Measurements from ENCODE around the gene DBNDD2.
A peak's percentile ranks its signal among the peaks of the same experiment; 100 is the strongest.

Gene DBNDD2

GRCh38 chr20:45407783-45408645 lies at the start of gene DBNDD2:
Gene DBNDD2 (plus strand): TSS chr20:45408289. CDS start chr20:45408468, 179 bp downstream.
- peak in 1 of 4 experiments; percentile 4 for DNase-seq

GRCh38 chr20:45359069-45359405 lies 49.1 kb upstream of the DBNDD2 start:
- no peak for DNase-seq

GRCh38 chr20:45359406-45360148 lies 48.5 kb upstream of the DBNDD2 start:
- DNase-seq: no peak

GRCh38 chr20:45361793-45362192 lies 46.3 kb upstream of the DBNDD2 start:
- DNase-seq: no peak

GRCh38 chr20:45362804-45363610 lies 45.1 kb upstream of the DBNDD2 start, which contains the start of gene SYS1:
Gene SYS1 (plus strand): TSS chr20:45363156. CDS start chr20:45363532, 376 bp downstream.
- peak; percentile 93 to 98 (median 96) for DNase-seq

GRCh38 chr20:45363611-45364492 lies 44.2 kb upstream of the DBNDD2 start:
- DNase-seq: no peak

GRCh38 chr20:45365444-45365970 lies 42.6 kb upstream of the DBNDD2 start:
- no peak for DNase-seq

- DNase-seq: no peak
Observed at GRCh38 chr20:45366192-45366591, 41.9 kb upstream of the DBNDD2 start.

GRCh38 chr20:45366631-45367030 lies 41.5 kb upstream of the DBNDD2 start:
- no peak for DNase-seq

- no peak for DNase-seq
Observed at GRCh38 chr20:45367126-45367525, 41.0 kb upstream of the DBNDD2 start.

GRCh38 chr20:45368221-45368980 lies 39.7 kb upstream of the DBNDD2 start:
- no peak for DNase-seq

- DNase-seq: no peak
Observed at GRCh38 chr20:45370571-45371160, 37.4 kb upstream of the DBNDD2 start.

- no peak for DNase-seq
Observed at GRCh38 chr20:45372241-45372640, 35.8 kb upstream of the DBNDD2 start.

- no peak for DNase-seq
Observed at GRCh38 chr20:45372646-45373352, 35.3 kb upstream of the DBNDD2 start.

GRCh38 chr20:45373353-45374100 lies 34.6 kb upstream of the DBNDD2 start:
- peak; percentile 68 to 89 (median 80) for DNase-seq

- DNase-seq: no peak
Observed at GRCh38 chr20:45374101-45374467, 34.0 kb upstream of the DBNDD2 start.

GRCh38 chr20:45374966-45375365 lies 33.1 kb upstream of the DBNDD2 start:
- no peak for DNase-seq

- no peak for DNase-seq
Observed at GRCh38 chr20:45377269-45377668, 30.8 kb upstream of the DBNDD2 start.

GRCh38 chr20:45378191-45378590 lies 29.9 kb upstream of the DBNDD2 start, which contains the start of gene TP53TG5:
Gene TP53TG5 (minus strand): TSS chr20:45378325. CDS start chr20:45378236, 89 bp downstream.
- DNase-seq: no peak
